Measurements from ENCODE around the gene CFAP97. TPM values are rescaled to one million over a fixed set of nuclear protein-coding genes. Genes with fewer than 3 reads are reported as not detected.
"Not testable (repeated sequence)": the region's sequence is repeated elsewhere in the genome, so short reads cannot be mapped to it uniquely, and the experiment has no call there.

CFAP97 gene
- total and polyA plus RNA-seq, 11 donors = 2.0 to 22.7 (median 12.4) TPM

DNA sequence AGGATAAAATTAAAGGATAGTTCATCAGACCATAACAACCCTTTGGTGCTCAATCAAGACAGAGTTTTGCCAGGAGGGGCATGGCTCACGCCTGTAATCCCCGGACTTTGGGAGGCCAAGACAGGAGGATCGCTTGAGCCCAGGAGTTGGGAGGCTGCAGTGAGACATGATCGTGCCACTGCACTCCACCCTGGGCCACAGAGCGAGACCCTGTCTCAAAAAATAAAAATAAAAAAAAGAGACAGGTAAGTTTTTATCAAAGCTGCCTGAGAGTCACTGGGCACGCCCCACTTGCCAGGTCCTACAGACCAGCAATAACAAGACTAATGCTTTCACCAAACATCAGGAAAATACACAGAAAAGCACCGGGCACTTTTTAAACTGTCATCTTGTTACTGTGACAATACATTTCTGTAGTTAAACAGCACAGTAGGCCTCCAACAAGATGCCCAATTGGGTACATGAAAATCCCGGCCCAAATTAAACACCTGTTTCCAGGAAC lies 765 bp downstream of the CFAP97 start:
- ATAC-seq (no peak), DNase-seq (peak in 1 of 5 donors; percentile 23)
- H3K36me3 ChIP-seq = peaks cover 0 to 2% (median 0%) of the 10 kb centered on the region in 9 donors
- no peaks in the 10 kb centered on the region for H3K27me3 ChIP-seq
- H3K27ac ChIP-seq = peak overlapping the region; percentile 88 to 99 (median 97)
- peaks cover 6 to 35% (median 23%) of the 10 kb centered on the region in 12 donors for H3K4me1 ChIP-seq
- intact Hi-C loops (cut with DNase I) = loop anchor here in 5 of 10 donors (2.0 to 10.0 kb wide), 4 partner anchors 192 to 832 kb away; partner anchors contain the start of genes ANKRD37 (in 3 of the 5) and LRP2BP (in 2 of the 5)
- H3K4me3 ChIP-seq = peak overlapping the region; percentile 59 to 93 (median 84)
- H3K9me3 ChIP-seq = no peaks in the 10 kb centered on the region
- 69 to 75% (median 72%) methylated on average over 8 of the region's 8 CpGs for WGBS, 4 donors
- TF ChIP-seq, protein P1, sequence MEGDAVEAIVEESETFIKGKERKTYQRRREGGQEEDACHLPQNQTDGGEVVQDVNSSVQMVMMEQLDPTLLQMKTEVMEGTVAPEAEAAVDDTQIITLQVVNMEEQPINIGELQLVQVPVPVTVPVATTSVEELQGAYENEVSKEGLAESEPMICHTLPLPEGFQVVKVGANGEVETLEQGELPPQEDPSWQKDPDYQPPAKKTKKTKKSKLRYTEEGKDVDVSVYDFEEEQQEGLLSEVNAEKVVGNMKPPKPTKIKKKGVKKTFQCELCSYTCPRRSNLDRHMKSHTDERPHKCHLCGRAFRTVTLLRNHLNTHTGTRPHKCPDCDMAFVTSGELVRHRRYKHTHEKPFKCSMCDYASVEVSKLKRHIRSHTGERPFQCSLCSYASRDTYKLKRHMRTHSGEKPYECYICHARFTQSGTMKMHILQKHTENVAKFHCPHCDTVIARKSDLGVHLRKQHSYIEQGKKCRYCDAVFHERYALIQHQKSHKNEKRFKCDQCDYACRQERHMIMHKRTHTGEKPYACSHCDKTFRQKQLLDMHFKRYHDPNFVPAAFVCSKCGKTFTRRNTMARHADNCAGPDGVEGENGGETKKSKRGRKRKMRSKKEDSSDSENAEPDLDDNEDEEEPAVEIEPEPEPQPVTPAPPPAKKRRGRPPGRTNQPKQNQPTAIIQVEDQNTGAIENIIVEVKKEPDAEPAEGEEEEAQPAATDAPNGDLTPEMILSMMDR (IDR thresholded peaks at IDR 0.05) = no peak
- TF ChIP-seq POLR2A (IDR thresholded peaks at IDR 0.05) = no peak

GRCh38 chr4:185201977-185202962 lies 1.5 kb downstream of the CFAP97 start:
- H3K4me1 ChIP-seq = peaks cover 6 to 35% (median 23%) of the 10 kb centered on the region in 12 donors
- H3K9me3 ChIP-seq = no peaks in the 10 kb centered on the region
- TF ChIP-seq, protein P1 (IDR thresholded peaks at IDR 0.05) = no peak
- no peak for TF ChIP-seq POLR2A (IDR thresholded peaks at IDR 0.05)
- ATAC-seq = no peak
- intact Hi-C loops (cut with DNase I) = loop anchor here in 5 of 10 donors (2.0 to 10.0 kb wide), 4 partner anchors 193 to 833 kb away; partner anchors contain the start of genes ANKRD37 (in 3 of the 5) and LRP2BP (in 2 of the 5)
- no peaks in the 10 kb centered on the region for H3K27me3 ChIP-seq
- peaks cover 0 to 2% (median 0%) of the 10 kb centered on the region in 9 donors for H3K36me3 ChIP-seq
- WGBS, 4 donors = 42 to 61% (median 51%) methylated on average over 14 to 16 of the region's 16 CpGs
- H3K27ac ChIP-seq = peak overlapping the region in 11 of 12 donors; percentile 36 to 99 (median 97)
- H3K4me3 ChIP-seq = peak overlapping the region in 4 of 12 donors; percentile 14 to 90 (median 86)
- DNase-seq = no peak

DNA sequence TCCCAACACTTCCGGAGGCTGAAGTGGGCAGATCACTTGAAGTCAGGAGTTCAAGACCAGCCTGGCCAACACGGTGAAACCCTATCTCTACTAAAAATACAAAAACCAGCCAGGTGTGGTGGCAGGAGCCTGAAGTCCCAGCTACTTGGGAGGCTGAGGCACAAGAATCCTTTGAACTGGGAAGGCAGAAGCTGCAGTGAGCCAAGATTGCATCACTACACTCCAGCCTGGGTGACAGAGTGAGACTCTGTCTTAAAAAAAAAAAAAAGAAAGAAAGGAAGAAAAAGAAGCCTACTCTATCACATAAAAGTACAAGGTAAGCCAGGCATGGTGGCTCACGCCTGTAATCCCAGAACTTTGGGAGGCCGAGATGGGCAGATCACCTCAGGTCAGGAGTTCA lies 5.6 kb downstream of the CFAP97 start:
- peaks cover 0 to 16% (median 11%) of the 10 kb centered on the region in 12 donors for H3K4me1 ChIP-seq
- H3K27ac ChIP-seq; H3K36me3 ChIP-seq; ATAC-seq; H3K27me3 ChIP-seq; H3K4me3 ChIP-seq; DNase-seq; intact Hi-C loops (cut with DNase I); H3K9me3 ChIP-seq: not testable (repeated sequence)
- 94 to 99% (median 95%) methylated on average over 4 of the region's 4 CpGs for WGBS, 4 donors

DNA sequence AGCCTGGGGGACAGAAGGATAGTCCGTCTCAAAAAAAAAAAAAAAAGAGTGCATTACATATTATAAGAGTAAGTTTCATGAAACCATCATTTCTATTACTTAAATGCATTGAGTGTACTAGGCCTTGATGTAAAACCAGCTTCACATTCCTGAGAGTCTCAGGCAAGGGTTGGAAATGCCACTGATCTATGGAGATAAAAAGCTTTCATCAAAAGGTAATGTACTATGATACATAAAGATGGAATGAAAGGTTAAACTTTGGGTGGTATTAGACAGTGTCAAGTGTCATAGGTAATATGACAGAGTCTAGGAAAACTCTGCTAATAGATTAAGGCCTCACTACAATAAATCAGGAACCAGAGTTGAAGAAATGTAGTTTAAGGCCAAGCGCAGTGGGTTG lies 7.4 kb downstream of the CFAP97 start:
- no peak for TF ChIP-seq POLR2A (IDR thresholded peaks at IDR 0.05)
- TF ChIP-seq, protein P1 (IDR thresholded peaks at IDR 0.05) = no peak
- H3K4me3 ChIP-seq = no peak overlapping the region
- H3K4me1 ChIP-seq = peaks cover 0 to 2% (median 0%) of the 10 kb centered on the region in 12 donors
- no peak overlapping the region for H3K27ac ChIP-seq
- ATAC-seq (no peak), DNase-seq (no peak)
- intact Hi-C loops (cut with DNase I) = no loop called here
- H3K27me3 ChIP-seq = no peaks in the 10 kb centered on the region
- H3K36me3 ChIP-seq = peaks cover 0 to 2% (median 0%) of the 10 kb centered on the region in 9 donors
- H3K9me3 ChIP-seq = no peaks in the 10 kb centered on the region
- WGBS, 4 donors = 92 to 99% (median 97%) methylated on average over 2 of the region's 2 CpGs
